ENCODE results near the gene THAP7.

Gene THAP7

DNA sequence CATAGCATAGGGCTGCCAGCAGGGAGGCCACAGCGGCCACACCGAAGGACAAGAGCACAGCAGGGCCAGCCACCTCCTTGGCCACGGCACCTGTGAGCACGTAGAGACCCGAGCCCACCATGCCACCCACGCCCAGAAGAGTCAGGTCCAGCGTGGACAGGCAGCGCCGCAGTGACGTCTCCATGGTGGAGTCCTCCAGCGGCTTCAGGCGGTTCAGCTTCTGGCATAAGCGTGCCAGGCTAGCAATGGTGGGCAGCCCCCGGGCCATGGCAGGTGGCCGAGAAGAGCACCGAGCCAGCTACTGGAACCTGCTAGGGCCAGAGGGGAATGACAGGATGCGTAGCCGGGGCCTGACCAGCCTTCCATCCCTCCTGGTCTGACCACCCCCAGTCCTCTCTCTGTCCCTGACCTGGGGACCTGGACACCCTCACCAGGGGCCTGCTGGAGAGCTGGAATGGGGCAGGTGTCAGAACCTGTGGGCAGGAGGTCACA, 29.7 kb upstream of the THAP7 start:
- no peak for DNase-seq

DNA sequence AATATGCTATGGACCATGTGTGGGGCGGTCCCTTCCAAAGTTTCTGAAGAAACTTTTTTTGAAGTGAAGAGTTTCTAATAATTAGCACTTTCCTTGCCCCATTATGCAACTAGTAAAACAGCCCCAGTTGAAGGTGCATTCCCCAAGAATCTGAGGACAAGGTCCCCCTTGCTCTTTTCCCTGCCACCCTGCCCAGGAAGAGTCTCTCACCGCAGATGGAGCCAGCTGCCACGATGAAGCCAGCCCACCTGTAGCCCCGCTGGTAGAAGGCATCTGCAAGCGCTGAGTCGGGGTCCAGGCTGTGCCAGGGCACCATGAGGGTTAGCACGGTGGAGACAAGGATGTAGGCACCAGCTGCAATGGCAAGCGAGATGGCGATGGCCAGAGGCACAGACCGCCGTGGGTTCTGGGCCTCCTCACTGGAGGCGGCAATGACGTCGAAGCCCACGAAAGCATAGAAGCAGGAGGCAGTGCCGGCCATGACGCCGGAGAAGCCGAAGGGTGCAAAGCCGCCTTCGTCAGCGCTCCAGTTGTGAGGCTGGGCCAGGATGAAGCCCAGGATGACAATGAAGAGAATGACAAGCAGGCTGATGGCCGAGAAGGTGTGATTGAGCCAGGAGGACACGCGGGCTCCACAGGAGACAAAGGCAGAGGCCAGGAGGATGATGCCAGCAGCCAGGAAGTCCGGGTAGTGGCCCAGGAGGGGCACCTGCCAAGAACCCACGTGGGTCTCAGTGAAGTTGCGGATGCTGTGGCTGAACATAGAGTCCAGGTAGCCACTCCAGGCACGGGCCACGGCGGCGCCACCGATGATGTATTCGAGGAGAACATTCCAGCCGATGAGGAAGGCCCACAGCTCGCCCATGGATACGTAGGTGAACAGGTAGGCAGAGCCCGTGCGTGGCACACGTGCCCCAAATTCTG, 29.0 kb upstream of the THAP7 start:
- no peak for DNase-seq

GRCh38 chr22:21030032-21030431, 28.1 kb upstream of the THAP7 start:
- DNase-seq: no peak

DNA sequence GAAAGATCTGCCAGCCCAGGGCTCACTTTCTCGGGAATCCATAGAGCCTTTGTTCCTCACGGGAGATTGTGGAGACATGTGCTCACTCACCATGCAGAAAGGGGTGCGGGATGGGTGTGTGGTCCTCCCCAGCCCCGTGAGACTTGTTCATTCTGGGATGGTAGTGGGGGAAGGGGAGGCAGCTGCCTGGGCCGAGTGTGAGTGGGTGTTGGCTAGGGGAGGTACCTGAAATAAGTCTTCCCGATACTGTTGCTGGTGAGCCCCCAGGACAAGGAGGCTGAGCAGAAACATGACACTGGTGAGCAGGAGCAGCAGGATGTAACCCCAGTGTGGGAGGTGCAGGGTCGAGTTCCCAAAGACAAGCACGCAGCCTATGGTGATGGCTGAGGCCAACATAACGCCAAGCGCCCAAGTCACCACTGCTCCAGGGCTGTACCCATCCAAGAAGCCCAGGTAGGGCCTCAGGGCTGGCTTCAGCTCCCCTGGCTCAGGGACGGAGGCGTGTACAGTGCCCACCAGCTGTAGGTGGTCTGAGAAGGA, 27.6 kb upstream of the THAP7 start:
- no peak for DNase-seq

DNA sequence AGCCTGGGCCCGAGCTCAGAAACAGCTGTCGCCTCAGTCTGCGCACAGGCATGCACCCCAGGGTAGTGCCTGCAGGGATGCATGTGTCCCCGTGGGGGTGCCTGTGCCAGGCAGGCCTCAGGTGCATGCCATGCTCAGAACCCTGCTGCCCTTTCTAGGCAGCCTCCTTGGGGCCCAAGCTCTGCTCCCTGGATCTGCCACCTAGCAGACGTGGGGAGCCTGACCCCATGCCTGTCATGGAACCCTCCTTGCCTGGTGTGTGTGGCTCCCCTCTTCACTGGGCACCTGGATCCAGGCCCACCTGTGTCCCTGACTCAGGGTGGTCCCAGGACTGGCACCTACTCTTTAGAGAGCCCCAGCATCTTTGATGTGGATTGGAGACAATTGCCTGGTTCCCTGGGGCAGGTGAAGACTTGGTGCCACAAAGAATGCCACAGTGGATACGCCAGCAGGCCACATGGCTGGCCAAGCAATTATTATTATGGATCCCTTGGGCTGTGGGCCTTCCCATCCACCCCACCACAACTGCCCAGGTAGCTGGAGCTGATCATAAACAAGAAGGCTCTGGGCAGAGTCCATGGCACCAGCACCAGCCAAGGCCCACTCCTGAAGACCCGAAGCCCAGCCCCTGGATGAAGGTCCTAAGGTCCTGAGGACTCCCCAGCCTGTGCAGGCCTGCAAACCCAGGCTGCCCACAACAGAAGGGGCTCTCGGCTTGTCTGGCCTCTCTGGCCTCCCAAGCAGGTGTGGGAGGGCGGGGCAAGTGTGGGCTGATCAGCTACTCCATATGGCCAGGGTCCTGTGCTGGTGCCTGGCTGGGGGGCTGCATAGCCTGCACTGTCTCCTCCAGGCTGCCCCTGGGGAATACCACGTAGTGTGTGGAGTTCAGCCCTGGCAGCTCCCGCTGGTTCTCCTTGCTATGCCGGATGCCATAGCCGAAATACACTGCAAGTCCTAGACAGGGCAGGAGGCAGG, 26.6 kb upstream of the THAP7 start:
- no peak for DNase-seq

DNA sequence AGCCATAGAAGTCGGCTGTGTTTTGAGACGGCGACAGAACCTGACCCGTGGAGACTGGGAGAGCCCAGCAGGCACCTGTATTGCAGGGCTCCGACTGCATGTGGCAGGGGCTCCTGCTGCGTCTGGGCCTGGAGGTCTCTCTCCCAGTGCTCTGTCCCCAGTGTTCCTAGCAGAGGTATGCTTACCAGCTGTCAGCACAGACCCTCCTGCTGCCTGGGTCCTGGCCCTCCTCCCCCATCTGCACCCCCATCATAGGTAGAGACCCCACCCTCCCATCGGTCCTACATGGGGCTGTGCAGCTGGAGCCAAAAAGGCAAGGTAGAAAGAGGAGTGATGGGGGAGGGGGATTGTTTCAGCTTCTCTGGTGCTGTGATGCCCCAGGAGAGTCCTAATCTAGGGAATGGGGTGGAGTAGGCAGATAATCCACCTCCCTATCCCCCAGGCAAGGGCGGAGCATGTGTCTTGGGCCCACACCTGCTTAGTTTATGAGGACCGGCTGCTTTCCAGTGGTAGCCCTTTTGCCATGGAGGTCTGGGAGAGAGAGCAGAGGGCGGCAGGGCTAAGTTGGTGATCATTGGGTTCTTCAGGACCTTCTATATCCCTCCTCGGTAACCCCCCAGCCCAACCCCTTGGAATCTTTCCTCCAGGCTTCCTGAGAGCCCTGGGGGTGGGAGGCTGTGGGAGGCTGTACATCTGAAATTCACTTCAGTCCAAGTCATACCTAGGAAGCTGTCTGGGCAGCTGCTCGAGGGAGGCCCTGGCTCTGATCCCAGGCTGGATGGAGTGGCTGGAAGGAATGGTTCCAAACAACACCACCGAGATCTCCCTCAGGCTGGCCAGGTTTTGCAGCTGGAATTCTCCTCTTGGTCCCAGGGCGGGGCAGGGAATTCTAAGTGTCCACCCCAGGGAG, 25.1 kb upstream of the THAP7 start:
- peak in 7 of 58 donors; percentile 17 to 40 (median 34) for DNase-seq

DNA sequence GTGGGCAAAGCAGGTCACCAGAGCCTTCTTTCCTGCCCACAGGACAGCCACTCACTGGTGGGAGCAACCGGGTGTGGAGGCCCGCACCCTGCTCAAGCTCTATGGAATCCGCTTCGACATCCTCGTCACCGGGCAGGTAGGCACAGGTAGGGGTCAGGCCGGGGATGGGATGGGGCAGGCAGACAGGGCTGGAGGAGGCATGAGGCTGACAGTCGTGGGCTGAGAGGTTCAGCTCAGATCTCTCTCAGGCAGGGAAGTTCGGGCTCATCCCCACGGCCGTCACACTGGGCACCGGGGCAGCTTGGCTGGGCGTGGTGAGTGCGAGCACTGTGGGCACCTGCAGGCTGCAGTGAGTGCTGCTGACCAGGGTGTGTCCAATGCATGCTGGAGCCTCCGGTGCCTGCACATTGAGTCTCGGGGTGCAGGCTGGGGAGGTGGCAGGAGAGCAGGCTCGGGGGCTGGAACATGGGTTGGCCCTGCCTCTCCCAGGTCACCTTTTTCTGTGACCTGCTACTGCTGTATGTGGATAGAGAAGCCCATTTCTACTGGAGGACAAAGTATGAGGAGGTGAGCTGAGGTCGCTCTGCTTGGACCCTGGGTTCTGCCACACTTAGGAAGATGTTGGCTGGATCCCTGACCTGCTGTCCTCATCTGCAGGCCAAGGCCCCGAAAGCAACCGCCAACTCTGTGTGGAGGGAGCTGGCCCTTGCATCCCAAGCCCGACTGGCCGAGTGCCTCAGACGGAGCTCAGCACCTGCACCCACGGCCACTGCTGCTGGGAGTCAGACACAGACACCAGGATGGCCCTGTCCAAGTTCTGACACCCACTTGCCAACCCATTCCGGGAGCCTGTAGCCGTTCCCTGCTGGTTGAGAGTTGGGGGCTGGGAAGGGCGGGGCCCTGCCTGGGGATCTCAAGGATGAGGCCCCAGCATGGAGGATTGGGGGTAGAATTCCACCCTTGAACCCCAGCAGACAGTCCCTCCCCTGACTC, 24.1 kb upstream of the THAP7 start:
- no peak for DNase-seq

DNA sequence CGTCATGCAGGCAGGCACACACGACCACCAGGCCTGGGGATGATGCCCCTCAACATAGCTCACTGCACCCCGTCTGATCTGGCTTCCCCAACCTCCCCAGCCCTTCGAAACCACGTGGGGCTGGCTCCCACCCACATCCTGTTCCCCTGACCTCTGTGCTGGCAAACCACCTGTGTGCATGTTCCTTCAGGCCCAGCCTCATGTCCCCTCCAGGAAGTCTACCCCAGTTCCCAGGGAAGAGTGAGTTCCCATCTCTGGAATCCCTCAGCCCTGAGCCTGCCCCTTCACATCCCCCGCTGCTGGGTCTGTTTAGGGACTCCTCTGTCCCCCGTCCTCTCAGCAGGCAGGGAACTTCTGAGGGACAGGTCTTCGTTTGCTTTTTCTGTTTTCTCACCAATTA, 23.3 kb upstream of the THAP7 start:
- DNase-seq: no peak

GRCh38 chr22:21022955-21023614, 21.2 kb upstream of the THAP7 start:
- no peak for DNase-seq

- no peak for DNase-seq
Observed at GRCh38 chr22:21022507-21022906, 20.6 kb upstream of the THAP7 start.

DNA sequence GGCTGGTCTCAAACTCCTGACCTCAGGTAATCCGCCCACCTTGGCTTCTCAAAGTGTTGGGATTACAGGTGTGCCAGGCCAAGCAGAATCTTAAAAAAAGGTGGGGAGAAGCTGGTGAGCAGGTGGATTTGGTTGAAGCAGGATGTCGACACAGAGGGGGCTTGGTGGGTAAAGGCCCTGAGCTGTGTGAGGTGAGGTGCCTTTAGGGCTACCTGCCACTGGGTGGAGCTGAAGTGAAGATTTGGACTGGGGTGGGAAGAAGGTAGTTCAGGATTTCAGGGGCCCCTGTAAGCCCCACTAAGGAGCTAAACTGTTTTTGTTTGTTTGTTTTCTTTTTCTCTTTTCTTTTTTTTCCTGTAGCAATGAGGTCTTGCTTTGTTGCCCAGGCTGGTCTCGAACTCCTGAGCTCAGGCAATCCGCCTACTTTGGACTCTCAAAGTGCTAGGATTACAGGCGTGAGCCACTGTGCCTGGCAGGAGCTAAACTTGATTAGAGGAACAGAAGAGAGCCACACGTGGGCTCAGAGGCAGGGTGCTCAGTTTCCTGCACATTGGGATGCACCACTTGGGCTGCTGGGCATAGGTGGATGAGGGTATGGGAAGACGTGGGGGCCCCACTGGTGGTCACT, 19.0 kb upstream of the THAP7 start:
- DNase-seq: no peak

DNA sequence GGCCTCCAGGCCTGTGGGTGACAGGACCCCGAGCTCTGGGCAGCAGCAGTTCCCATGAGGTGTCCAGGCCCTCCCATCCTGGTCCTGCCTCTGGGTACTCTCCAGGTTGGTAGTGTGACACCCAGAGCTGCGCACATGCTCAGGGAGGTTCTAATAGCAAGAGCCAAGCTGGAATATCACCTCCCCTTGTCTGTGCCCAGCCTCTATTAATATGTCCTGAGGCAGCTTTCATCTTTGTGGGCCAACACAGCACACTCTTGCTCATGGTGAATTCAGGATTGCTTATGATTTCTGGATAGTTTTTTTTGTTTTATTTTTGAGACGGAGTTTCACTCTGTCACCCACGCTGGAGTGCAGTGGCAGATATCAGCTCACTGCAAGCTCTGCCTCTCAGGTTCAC, 16.4 kb upstream of the THAP7 start:
- no peak for DNase-seq

GRCh38 chr22:21016644-21017420, 14.9 kb upstream of the THAP7 start:
- DNase-seq: no peak

DNA sequence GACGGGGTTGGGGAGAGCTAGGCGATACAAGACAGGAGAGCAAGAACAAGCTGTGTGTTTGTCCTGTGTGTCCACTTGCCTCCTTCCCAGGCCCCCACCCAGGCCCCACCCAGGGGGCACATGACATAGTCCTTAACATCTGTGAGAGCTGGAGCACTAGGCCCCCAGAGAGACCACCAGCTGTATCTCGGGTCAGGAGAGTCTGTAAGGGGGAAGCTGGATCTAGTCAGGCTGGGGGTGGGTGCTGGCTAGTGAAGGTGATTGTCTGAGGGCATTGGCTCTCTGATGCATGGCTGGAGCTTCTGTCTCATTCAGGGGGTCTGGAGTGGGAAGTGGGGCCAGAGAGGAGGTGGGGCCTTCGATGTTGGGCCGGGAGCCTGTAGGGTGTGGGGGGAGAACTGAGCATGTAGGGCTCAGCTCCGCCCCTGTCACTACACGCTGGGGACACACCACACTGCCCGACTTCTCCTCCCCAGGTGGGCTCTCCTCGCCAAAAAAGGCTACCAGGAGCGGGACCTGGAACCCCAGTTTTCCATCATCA, 13.6 kb upstream of the THAP7 start:
- DNase-seq: no peak

GRCh38 chr22:21014726-21015465, 13.0 kb upstream of the THAP7 start, which contains the start of gene P2RX6:
TSS of gene P2RX6 (plus strand) at chr22:21015165. CDS start at chr22:21015175, 10 bp downstream.
- DNase-seq: peak in 17 of 58 donors; percentile 10 to 63 (median 31)

GRCh38 chr22:21014202-21014725, 12.3 kb upstream of the THAP7 start:
- peak; percentile 21 to 96 (median 83) for DNase-seq
